CD8-positive, alpha-beta memory T cell (primary cell): ENCODE data around the gene PDE9A. TPM values are rescaled to one million over a fixed set of nuclear protein-coding genes. Genes with fewer than 3 reads are reported as not detected.

ENCODE experiments used
- CTCF ChIA-PET: fragments of 350-600 bp; sonication (Branson Sonifier 250); formaldehyde crosslinking; loops from one replicate; lab custom pipeline; 2021; ENCODE audit warnings: antibody characterized with exemption; lab: Charles Lee
- POLR2A ChIA-PET: fragments of 350-600 bp; sonication (Branson Sonifier 250); formaldehyde crosslinking; loops from one replicate; lab custom pipeline; 2021; ENCODE audit warnings: antibody characterized with exemption; lab: Charles Lee
- DNase-seq, 5 donors: peaks; one replicate each; pipeline versions ENCODE4 v3.0.0 to v3.0.0-alpha.2; 2020 to 2022; ENCODE audit warnings: mixed read lengths in 1 of 5
- H3K27ac ChIP-seq: one replicate; pipeline ENCODE4 v1.7.0; 2013; ENCODE audit warnings: low read depth, mild to moderate bottlenecking, low read length, moderate library complexity
- H3K27me3 ChIP-seq: 2 replicates; pipeline ENCODE4 v1.7.0; 2013; ENCODE audit warnings: low read length, mild to moderate bottlenecking; ENCODE audit not compliant: insufficient read depth, poor library complexity, severe bottlenecking
- H3K36me3 ChIP-seq: 2 replicates; pipeline ENCODE4 v1.7.0; 2013; ENCODE audit warnings: mild to moderate bottlenecking, low read length, moderate library complexity; ENCODE audit not compliant: insufficient read depth
- H3K4me1 ChIP-seq: 2 replicates; pipeline ENCODE4 v1.7.0; 2013; ENCODE audit warnings: mild to moderate bottlenecking, low read length, moderate library complexity; ENCODE audit not compliant: insufficient read depth
- H3K4me3 ChIP-seq: 2 replicates; pipeline ENCODE4 v1.7.0; 2013; ENCODE audit warnings: mild to moderate bottlenecking, low read length
- H3K9me3 ChIP-seq: 2 replicates; pipeline ENCODE4 v1.7.0; 2013; ENCODE audit warnings: mild to moderate bottlenecking, low read length
- H3K27ac Mint-ChIP-seq, 8 donors: one replicate each; pipeline ENCODE4 v1.8.0; 2020 to 2021; ENCODE audit warnings: mixed read lengths in 8 of 8, mild to moderate bottlenecking in 6 of 8, inconsistent platforms in 3 of 8, moderate library complexity in 3 of 8
- H3K27me3 Mint-ChIP-seq, 2 donors: one replicate each; pipeline ENCODE4 v1.8.0; 2020 to 2021; ENCODE audit warnings: mixed read lengths in 2 of 2, mild to moderate bottlenecking in 1 of 2, moderate library complexity in 1 of 2
- H3K36me3 Mint-ChIP-seq, 3 donors: one replicate each; pipeline ENCODE4 v1.8.0; 2020 to 2021; ENCODE audit warnings: mixed read lengths in 3 of 3, inconsistent platforms in 1 of 3, mild to moderate bottlenecking in 1 of 3
- H3K4me1 Mint-ChIP-seq, 3 donors: one replicate each; pipeline ENCODE4 v1.8.0; 2020 to 2021; ENCODE audit warnings: mixed read lengths in 3 of 3, inconsistent platforms in 1 of 3, mild to moderate bottlenecking in 1 of 3
- H3K4me3 Mint-ChIP-seq, 7 donors: one replicate each; pipeline ENCODE4 v1.8.0; 2020 to 2021; ENCODE audit warnings: mixed read lengths in 7 of 7, mild to moderate bottlenecking in 6 of 7, moderate library complexity in 4 of 7, inconsistent platforms in 2 of 7
- H3K9me3 Mint-ChIP-seq, 5 donors: one replicate each; pipeline ENCODE4 v1.8.0; 2020 to 2022; ENCODE audit warnings: mixed read lengths in 5 of 5, mild to moderate bottlenecking in 3 of 5, moderate library complexity in 2 of 5, inconsistent platforms in 1 of 5
- polyA plus RNA-seq: library from polyadenylated mRNA; unstranded; fragments of 300-500 nt; fragmentation: Illumina TruSeq; gene quantifications from one replicate; pipeline ENCODE4 v1.2.3, GENCODE V29; 2021
- total RNA-seq, 2 experiments: library from RNA; stranded (reverse); gene quantifications; one replicate each; pipeline ENCODE4 v1.2.3, GENCODE V29; 2021

The PDE9A gene
- total and polyA plus RNA-seq, 3 experiments from 2014 or later = 1.5 to 2.6 (median 1.7) TPM

- Histone ChIP-seq H3K4me1 (peaks cover 43% of the 10 kb centered on the region), H3K4me3 (no peak overlapping the region), H3K36me3 (no peaks in the 10 kb centered on the region), H3K9me3 (no peaks in the 10 kb centered on the region), H3K27ac (no peak overlapping the region), H3K27me3 (no peaks in the 10 kb centered on the region)
- Mint-ChIP-seq H3K4me3 (peak overlapping the region in 6 of 7 donors; percentile 8 to 59 (median 28)), H3K27ac (peak overlapping the region in 4 of 8 donors; percentile 22 to 64 (median 45)), H3K9me3 (no peaks in the 10 kb centered on the region), H3K36me3 (peaks cover 0 to under 1% (median 0%) of the 10 kb centered on the region in 3 donors), H3K4me1 (peaks cover 35 to 47% (median 37%) of the 10 kb centered on the region in 3 donors), H3K27me3 (peaks cover 3 to 4% of the 10 kb centered on the region in 2 donors)
- CTCF ChIA-PET = interaction anchor here (1.6 kb wide), 1 partner anchor 10 kb away, joined by 3 read pairs; no protein-coding TSS in a partner anchor
- DNase-seq = no peak
- POLR2A ChIA-PET = no interaction called here
Measured at GRCh38 chr21:42781150-42781970, 127.9 kb downstream of the PDE9A start.

GRCh38 chr21:42781971-42782722 lies 128.7 kb downstream of the PDE9A start:
- peak overlapping the region in 3 of 7 donors; percentile 24 to 52 (median 29) for H3K4me3 Mint-ChIP-seq
- ChIA-PET CTCF (interaction anchor here (1.6 kb wide), 1 partner anchor 10 kb away, joined by 3 read pairs; no protein-coding TSS in a partner anchor), POLR2A (no interaction called here)
- Histone ChIP-seq H3K9me3 (no peaks in the 10 kb centered on the region), H3K4me1 (peaks cover 43% of the 10 kb centered on the region), H3K27ac (no peak overlapping the region), H3K27me3 (no peaks in the 10 kb centered on the region), H3K36me3 (no peaks in the 10 kb centered on the region), H3K4me3 (no peak overlapping the region)
- no peak for DNase-seq
- peak overlapping the region in 7 of 8 donors; percentile 49 to 98 (median 70) for H3K27ac Mint-ChIP-seq
- peaks cover 0 to 4% (median 0%) of the 10 kb centered on the region in 5 donors for H3K9me3 Mint-ChIP-seq
- H3K27me3 Mint-ChIP-seq = peaks cover 3 to 4% of the 10 kb centered on the region in 2 donors
- H3K36me3 Mint-ChIP-seq = peaks cover 0 to 4% (median 1%) of the 10 kb centered on the region in 3 donors
- H3K4me1 Mint-ChIP-seq = peaks cover 35 to 50% (median 37%) of the 10 kb centered on the region in 3 donors

- Mint-ChIP-seq H3K36me3 (peaks cover 0 to 4% (median 1%) of the 10 kb centered on the region in 3 donors), H3K27me3 (peaks cover 3 to 4% of the 10 kb centered on the region in 2 donors), H3K4me3 (peak overlapping the region in 5 of 7 donors; percentile 29 to 93 (median 52)), H3K4me1 (peaks cover 35 to 50% (median 37%) of the 10 kb centered on the region in 3 donors), H3K27ac (peak overlapping the region; percentile 49 to 98 (median 96)), H3K9me3 (peaks cover 0 to 4% (median 0%) of the 10 kb centered on the region in 5 donors)
- H3K36me3 ChIP-seq = no peaks in the 10 kb centered on the region
- H3K27ac ChIP-seq = no peak overlapping the region
- DNase-seq = no peak
- no peaks in the 10 kb centered on the region for H3K27me3 ChIP-seq
- peaks cover 43% of the 10 kb centered on the region for H3K4me1 ChIP-seq
- H3K9me3 ChIP-seq = no peaks in the 10 kb centered on the region
- POLR2A ChIA-PET = interaction anchor here (1.8 kb wide), 1 partner anchor 36 kb away, joined by 9 read pairs; no protein-coding TSS in a partner anchor
- H3K4me3 ChIP-seq = no peak overlapping the region
- CTCF ChIA-PET = interaction anchor here (0.7 to 1.6 kb wide), 4 partner anchors 9 to 165 kb away, joined by 3 to 4 read pairs (median 4); partner anchors contain the start of gene PDE9A
Measured at GRCh38 chr21:42782723-42783242, 129.4 kb downstream of the PDE9A start.

- Histone ChIP-seq H3K36me3 (no peaks in the 10 kb centered on the region), H3K4me3 (peak overlapping the region; percentile 61), H3K27ac (peak overlapping the region; percentile 74), H3K4me1 (peaks cover 43% of the 10 kb centered on the region), H3K9me3 (no peaks in the 10 kb centered on the region), H3K27me3 (no peaks in the 10 kb centered on the region)
- POLR2A ChIA-PET = interaction anchor here (0.6 to 1.8 kb wide), 3 partner anchors 11 to 37 kb away, joined by 3 to 9 read pairs (median 8); no protein-coding TSS in a partner anchor
- Mint-ChIP-seq H3K4me3 (peak overlapping the region; percentile 64 to 93 (median 84)), H3K27ac (peak overlapping the region; percentile 91 to 98 (median 96)), H3K9me3 (peaks cover 0 to 4% (median 0%) of the 10 kb centered on the region in 5 donors), H3K36me3 (peaks cover 0 to 4% (median 1%) of the 10 kb centered on the region in 3 donors), H3K27me3 (peaks cover 3 to 4% of the 10 kb centered on the region in 2 donors), H3K4me1 (peaks cover 35 to 50% (median 37%) of the 10 kb centered on the region in 3 donors)
- CTCF ChIA-PET = interaction anchor here (1.2 to 1.6 kb wide), 2 partner anchors 38 to 130 kb away, joined by 4 read pairs; partner anchors contain the start of gene PDE9A
- no peak for DNase-seq
Measured at GRCh38 chr21:42784276-42784675, 130.9 kb downstream of the PDE9A start.

- H3K4me1 Mint-ChIP-seq = peaks cover 35 to 50% (median 37%) of the 10 kb centered on the region in 3 donors
- Histone ChIP-seq H3K9me3 (no peaks in the 10 kb centered on the region), H3K27ac (no peak overlapping the region), H3K4me1 (peaks cover 43% of the 10 kb centered on the region), H3K4me3 (no peak overlapping the region), H3K36me3 (no peaks in the 10 kb centered on the region), H3K27me3 (no peaks in the 10 kb centered on the region)
- CTCF ChIA-PET = no interaction called here
- peak overlapping the region in 4 of 7 donors; percentile 45 to 68 (median 60) for H3K4me3 Mint-ChIP-seq
- H3K27me3 Mint-ChIP-seq = peaks cover 0 to 4% of the 10 kb centered on the region in 2 donors
- H3K27ac Mint-ChIP-seq = peak overlapping the region; percentile 56 to 90 (median 82)
- peaks cover 0 to 4% (median 1%) of the 10 kb centered on the region in 3 donors for H3K36me3 Mint-ChIP-seq
- peaks cover 0 to 4% (median 0%) of the 10 kb centered on the region in 5 donors for H3K9me3 Mint-ChIP-seq
- POLR2A ChIA-PET = no interaction called here
- DNase-seq = no peak
Measured at GRCh38 chr21:42784896-42785451, 131.6 kb downstream of the PDE9A start.

- ChIA-PET POLR2A (no interaction called here), CTCF (no interaction called here)
- H3K27ac Mint-ChIP-seq = peak overlapping the region; percentile 17 to 90 (median 82)
- no peaks in the 10 kb centered on the region for H3K36me3 ChIP-seq
- H3K4me1 ChIP-seq = peaks cover 41% of the 10 kb centered on the region
- H3K4me3 Mint-ChIP-seq = peak overlapping the region in 5 of 7 donors; percentile 15 to 69 (median 54)
- no peaks in the 10 kb centered on the region for H3K27me3 ChIP-seq
- H3K27ac ChIP-seq = no peak overlapping the region
- H3K4me1 Mint-ChIP-seq = peaks cover 33 to 46% (median 35%) of the 10 kb centered on the region in 3 donors
- H3K4me3 ChIP-seq = no peak overlapping the region
- peaks cover 0 to 4% (median 0%) of the 10 kb centered on the region in 5 donors for H3K9me3 Mint-ChIP-seq
- peaks cover 0 to 4% of the 10 kb centered on the region in 2 donors for H3K27me3 Mint-ChIP-seq
- no peak for DNase-seq
- peaks cover 0 to 4% (median 1%) of the 10 kb centered on the region in 3 donors for H3K36me3 Mint-ChIP-seq
- H3K9me3 ChIP-seq = no peaks in the 10 kb centered on the region
Measured at GRCh38 chr21:42785666-42786427, 132.4 kb downstream of the PDE9A start.
